Fibroblast of lung (primary cell): ENCODE data around the gene CSPG4. TPM values are rescaled to one million over a fixed set of nuclear protein-coding genes. Genes with fewer than 3 reads are reported as not detected.

Source experiments
- DNase-seq, 2 donors: peaks; one replicate each; pipeline versions ENCODE4 v3.0.0 to v3.0.0-alpha.2; 2010; ENCODE audit warnings: low read depth in 2 of 2
- H2AFZ ChIP-seq: 2 replicates; pipeline ENCODE4 v1.5.1; 2012; ENCODE audit warnings: low read length, control low read depth, inconsistent platforms
- H3K27ac ChIP-seq: 2 replicates; pipeline ENCODE4 v1.5.1; 2011; ENCODE audit warnings: low read length, control low read depth; ENCODE audit not compliant: insufficient read depth
- H3K27me3 ChIP-seq: 2 replicates; pipeline ENCODE4 v1.5.1; 2011; ENCODE audit warnings: mild to moderate bottlenecking, low read length; ENCODE audit not compliant: control insufficient read depth, insufficient read depth
- H3K36me3 ChIP-seq: 2 replicates; pipeline ENCODE4 v1.5.1; 2011; ENCODE audit warnings: low read length; ENCODE audit not compliant: control insufficient read depth, insufficient read depth
- H3K4me1 ChIP-seq: 2 replicates; pipeline ENCODE4 v1.5.1; 2011; ENCODE audit warnings: low read length; ENCODE audit not compliant: control insufficient read depth, insufficient read depth; ENCODE audit errors: extremely low read depth
- H3K4me2 ChIP-seq: 2 replicates; pipeline ENCODE4 v1.5.1; 2011; ENCODE audit warnings: low read length, control low read depth; ENCODE audit not compliant: insufficient read depth; ENCODE audit errors: extremely low read depth
- H3K4me3 ChIP-seq, 4 experiments: fragments of 200-600 bp in 1 of 4; sonication (generic) in 1 of 4; replicated peaks in 1 of 4; 2 replicates each; pipeline ENCODE4 v1.5.1; 2011 to 2016; ENCODE audit warnings: low read length in 4 of 4, low read depth in 3 of 4, mild to moderate bottlenecking in 3 of 4, control low read depth in 2 of 4, inconsistent platforms in 1 of 4, mixed read lengths in 1 of 4; ENCODE audit not compliant: insufficient read depth in 1 of 4; ENCODE audit errors: control extremely low read depth in 1 of 4
- H3K79me2 ChIP-seq: 2 replicates; pipeline ENCODE4 v1.5.1; 2012; ENCODE audit warnings: mild to moderate bottlenecking, low read length, inconsistent platforms; ENCODE audit not compliant: control insufficient read depth, insufficient read depth
- H3K9ac ChIP-seq: 2 replicates; pipeline ENCODE4 v1.5.1; 2011; ENCODE audit warnings: mild to moderate bottlenecking, low read length, control low read depth; ENCODE audit not compliant: insufficient read depth
- H3K9me3 ChIP-seq: 2 replicates; pipeline ENCODE4 v1.5.1; 2012; ENCODE audit warnings: low read depth, low read length; ENCODE audit not compliant: control insufficient read depth, insufficient read depth
- H4K20me1 ChIP-seq: 2 replicates; pipeline ENCODE4 v1.5.1; 2011; ENCODE audit warnings: low read length; ENCODE audit not compliant: control insufficient read depth, insufficient read depth; ENCODE audit errors: extremely low read depth
- CTCF ChIP-seq, 2 donors: IDR thresholded peaks in 1 of 2; conservative IDR thresholded peaks in 1 of 2; 1 replicate in 1 of 2; 2 replicates in 1 of 2; pipeline ENCODE4 v1.5.1; 2011 to 2012; ENCODE audit warnings: low read length in 2 of 2, control low read depth in 1 of 2, inconsistent platforms in 1 of 2, low read depth in 1 of 2, mild to moderate bottlenecking in 1 of 2
- EZH2 ChIP-seq: IDR thresholded peaks from 2 replicates; pipeline ENCODE4 v1.5.1; 2012; ENCODE audit warnings: low read length, control low read depth, mild to moderate bottlenecking; ENCODE audit errors: missing control alignments
- polyA plus RNA-seq, 2 donors: library from polyadenylated mRNA; depleted of rRNA in 1 of 2; stranded (reverse) in 1 of 2; unstranded in 1 of 2; fragments of >200 nt; gene quantifications; 2 replicates each; pipeline ENCODE4 v1.2.1, GENCODE V29; 2011 to 2012; ENCODE audit warnings: missing spikeins in 1 of 2
- total RNA-seq: library from RNA; depleted of rRNA; stranded (reverse); fragments of >200 nt; gene quantifications from 2 replicates; pipeline ENCODE4 v1.2.1, GENCODE V29; 2014

The CSPG4 gene
- total and polyA plus RNA-seq, 2 donors (not counting 1 experiment from before 2014, with no cell fraction given), result 23.1 to 109 TPM

GRCh38 chr15:75725719-75726607 lies 13.3 kb upstream of the CSPG4 start:
- Histone ChIP-seq H3K9ac (no peak overlapping the region), H3K4me3 (no peak overlapping the region), H3K27ac (no peak overlapping the region), H2AFZ (no peak overlapping the region), H3K79me2 (no peaks in the 10 kb centered on the region), H3K9me3 (no peaks in the 10 kb centered on the region), H3K4me1 (peaks cover 8% of the 10 kb centered on the region), H4K20me1 (no peaks in the 10 kb centered on the region), H3K4me2 (no peak overlapping the region), H3K27me3 (no peaks in the 10 kb centered on the region), H3K36me3 (no peaks in the 10 kb centered on the region)
- DNase-seq, result no peak
- TF ChIP-seq EZH2 (no peak), CTCF (conservative IDR thresholded peaks at IDR 0.05 in 1 of 2, IDR thresholded peaks at IDR 0.05 in 1 of 2; ENCODE audit: low read depth in 1 of 2, low read length in 2 of 2) (no peak)

DNA sequence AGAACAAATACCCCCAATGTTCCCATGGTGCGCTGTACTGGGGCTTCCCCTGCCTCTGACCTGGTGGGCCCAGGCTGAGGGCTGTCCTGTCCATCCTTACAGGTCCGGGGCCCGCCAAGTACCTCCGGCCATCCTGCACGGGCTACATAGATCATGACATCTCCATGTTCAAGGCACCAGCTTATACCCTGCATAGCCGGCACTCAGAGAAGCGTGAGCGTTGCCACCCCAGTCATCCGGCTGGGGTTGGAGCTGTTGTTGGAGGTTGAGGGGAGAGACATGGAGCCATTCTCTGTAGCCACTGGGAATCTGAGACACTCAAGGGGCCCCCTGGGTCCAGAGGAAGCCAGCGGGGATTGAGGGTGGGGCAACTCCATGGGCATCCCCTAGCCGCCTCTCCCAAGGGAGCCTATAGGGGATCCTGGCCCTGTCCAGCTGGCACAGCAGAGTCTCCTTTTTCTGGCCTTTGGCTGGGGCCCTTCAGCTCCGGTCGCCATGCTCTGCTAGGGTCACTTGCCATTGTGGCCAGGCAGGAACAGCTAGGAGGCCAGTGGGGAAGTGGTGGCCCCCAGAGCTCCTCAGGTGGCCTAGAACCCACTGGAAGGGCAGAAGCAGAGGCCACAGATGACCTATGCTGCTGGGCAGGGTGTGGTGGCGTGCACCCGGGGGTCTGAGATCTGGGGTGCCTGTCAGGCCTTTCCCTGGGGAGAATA lies 12.5 kb upstream of the CSPG4 start:
- Histone ChIP-seq H3K9me3 (no peaks in the 10 kb centered on the region), H4K20me1 (no peaks in the 10 kb centered on the region), H3K4me2 (no peak overlapping the region), H3K9ac (no peak overlapping the region), H2AFZ (no peak overlapping the region), H3K4me1 (peaks cover 8% of the 10 kb centered on the region), H3K4me3 (no peak overlapping the region), H3K36me3 (no peaks in the 10 kb centered on the region), H3K79me2 (no peaks in the 10 kb centered on the region), H3K27me3 (no peaks in the 10 kb centered on the region), H3K27ac (no peak overlapping the region)
- no peak for DNase-seq
- TF ChIP-seq CTCF (conservative IDR thresholded peaks at IDR 0.05 in 1 of 2, IDR thresholded peaks at IDR 0.05 in 1 of 2; ENCODE audit: low read depth in 1 of 2, low read length in 2 of 2) (no peak), EZH2 (no peak)
